ENCODE data around the gene INTS2.
"Not testable (repeated sequence)": the region's sequence is repeated elsewhere in the genome, so short reads cannot be mapped to it uniquely, and the experiment has no call there.

INTS2 gene

GRCh38 chr17:61847659-61848058, 80.1 kb downstream of the INTS2 start:
- no peak for DNase-seq (ENCODE audit: low spot score)

GRCh38 chr17:61846761-61847375, 80.9 kb downstream of the INTS2 start:
- DNase-seq (ENCODE audit: low spot score), result no peak

DNA sequence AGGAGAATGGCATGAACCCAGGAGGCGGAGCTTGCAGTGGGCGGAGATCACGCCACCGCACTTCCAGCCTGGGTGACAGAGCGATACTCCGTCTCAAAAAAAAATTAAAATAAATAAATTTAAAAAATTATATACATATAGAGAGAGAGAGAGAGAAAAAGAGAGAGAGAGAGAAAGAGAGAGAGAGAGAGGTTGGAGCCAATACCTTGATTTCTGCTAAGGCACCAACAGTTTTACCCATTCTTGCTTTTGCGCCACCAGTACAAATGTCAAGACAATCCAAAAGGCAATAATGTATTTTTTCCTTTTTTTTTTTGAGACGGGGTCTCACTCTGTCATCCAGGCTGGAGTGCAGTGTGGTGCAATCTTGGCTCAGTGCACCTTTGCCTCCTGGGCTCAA, 81.7 kb downstream of the INTS2 start:
- DNase-seq (ENCODE audit: low spot score), result no peak

GRCh38 chr17:61843435-61843834, 84.3 kb downstream of the INTS2 start:
- DNase-seq (ENCODE audit: low spot score), result no peak

GRCh38 chr17:61842899-61843298, 84.9 kb downstream of the INTS2 start:
- DNase-seq (ENCODE audit: low spot score), result no peak

- no peak for DNase-seq (ENCODE audit: low spot score)
Measured at GRCh38 chr17:61839300-61839786, 88.4 kb downstream of the INTS2 start.

GRCh38 chr17:61837175-61838051, 90.4 kb downstream of the INTS2 start:
- DNase-seq (ENCODE audit: low spot score), result peak; percentile 3

DNA sequence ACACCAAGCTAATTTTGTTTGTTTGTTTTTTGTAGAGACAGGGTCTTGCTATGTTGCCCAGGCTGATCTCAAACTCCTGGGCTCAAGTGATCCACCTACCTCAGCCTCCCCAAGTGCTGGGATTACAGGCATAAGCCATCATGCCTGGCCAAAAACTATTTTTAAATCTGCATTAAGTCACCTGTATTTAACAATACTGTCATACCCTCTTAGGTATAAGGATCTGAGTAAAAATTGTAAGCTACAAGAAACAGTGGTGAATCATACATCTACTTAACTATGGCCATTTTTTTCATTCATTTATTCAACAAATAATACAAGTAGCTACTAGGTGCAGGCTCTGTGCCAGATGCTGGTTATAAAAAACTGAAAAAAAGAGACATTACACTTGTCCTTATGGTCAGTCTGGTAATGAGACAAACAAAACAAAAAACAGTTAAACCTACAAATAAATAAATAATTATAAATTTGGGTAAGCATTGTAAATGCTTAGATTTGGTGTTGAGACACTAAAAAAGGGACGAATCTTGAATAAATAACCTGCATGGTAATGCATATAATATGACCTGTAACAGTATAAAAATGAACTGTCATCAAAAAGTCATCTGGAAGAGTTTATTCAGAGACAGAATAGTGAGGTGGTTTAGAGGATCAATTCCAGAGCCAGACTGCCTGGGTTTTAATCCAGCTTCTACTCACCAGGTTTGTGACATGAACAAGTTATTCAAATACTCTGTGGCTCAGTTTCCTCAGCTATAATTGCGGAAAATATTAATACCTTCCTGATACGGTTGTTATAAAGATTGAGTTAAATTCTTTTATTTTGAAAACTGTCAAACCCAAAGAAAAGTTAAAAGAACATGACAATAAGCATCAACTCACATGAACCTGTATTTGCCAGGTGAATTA, 91.3 kb downstream of the INTS2 start:
- DNase-seq (ENCODE audit: low spot score), result no peak

DNA sequence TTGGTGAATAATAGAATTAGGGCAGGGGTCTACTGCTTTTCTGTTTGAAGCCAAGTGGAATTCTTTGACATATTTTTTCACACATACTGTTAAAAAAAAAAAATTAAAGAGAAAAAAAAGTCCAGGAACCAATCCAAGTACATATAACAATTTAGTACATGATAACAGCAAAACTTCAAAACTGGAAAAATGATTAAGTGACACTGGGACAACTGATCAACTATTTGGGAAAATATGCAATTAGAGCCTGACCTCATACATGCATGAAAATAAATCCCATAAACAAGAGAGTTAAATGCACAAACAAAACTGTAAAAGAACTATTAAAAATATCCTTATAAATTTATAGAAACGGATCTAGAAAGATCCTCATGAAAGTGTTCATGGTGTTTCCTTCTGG, 92.2 kb downstream of the INTS2 start:
- no peak for DNase-seq (ENCODE audit: low spot score)

GRCh38 chr17:61834610-61835009, 93.2 kb downstream of the INTS2 start:
- DNase-seq (ENCODE audit: low spot score), result no peak

DNA sequence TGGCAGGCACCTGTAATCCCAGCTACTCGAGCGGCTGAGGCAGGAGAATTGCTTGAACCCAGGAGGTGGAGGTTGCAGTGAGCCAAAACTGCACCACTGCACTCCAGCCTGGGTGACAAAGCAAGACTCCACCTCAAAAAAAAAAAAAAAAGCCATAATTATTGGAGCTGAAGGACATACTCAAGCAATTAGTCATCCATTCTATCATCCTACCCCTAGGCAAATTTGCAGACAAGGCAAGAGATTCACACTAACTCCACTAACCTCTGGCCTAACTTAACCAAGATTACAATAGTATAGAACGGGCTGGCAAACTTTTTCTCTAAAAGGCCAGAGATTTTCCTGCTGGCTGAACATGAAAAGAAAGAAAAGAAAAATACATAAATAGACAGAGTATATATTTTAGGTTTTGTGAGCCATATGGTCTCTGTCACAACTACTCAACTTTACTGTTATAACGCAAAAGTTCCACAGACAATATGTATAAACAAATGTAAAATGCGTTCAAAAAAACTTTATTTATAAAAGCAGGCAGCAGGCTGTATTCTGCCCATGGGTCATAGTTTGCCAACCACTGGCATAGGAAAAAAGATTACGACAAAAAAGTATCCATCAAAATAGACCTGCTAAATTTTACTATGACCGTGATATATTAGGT, 94.1 kb downstream of the INTS2 start:
- DNase-seq (ENCODE audit: low spot score), result no peak

GRCh38 chr17:61832463-61832862, 95.3 kb downstream of the INTS2 start:
- DNase-seq (ENCODE audit: low spot score), result no peak

- DNase-seq (ENCODE audit: low spot score), result no peak
Measured at GRCh38 chr17:61831099-61831498, 96.7 kb downstream of the INTS2 start.

- DNase-seq (ENCODE audit: low spot score), result no peak
Measured at GRCh38 chr17:61828694-61829093, 99.1 kb downstream of the INTS2 start.

DNA sequence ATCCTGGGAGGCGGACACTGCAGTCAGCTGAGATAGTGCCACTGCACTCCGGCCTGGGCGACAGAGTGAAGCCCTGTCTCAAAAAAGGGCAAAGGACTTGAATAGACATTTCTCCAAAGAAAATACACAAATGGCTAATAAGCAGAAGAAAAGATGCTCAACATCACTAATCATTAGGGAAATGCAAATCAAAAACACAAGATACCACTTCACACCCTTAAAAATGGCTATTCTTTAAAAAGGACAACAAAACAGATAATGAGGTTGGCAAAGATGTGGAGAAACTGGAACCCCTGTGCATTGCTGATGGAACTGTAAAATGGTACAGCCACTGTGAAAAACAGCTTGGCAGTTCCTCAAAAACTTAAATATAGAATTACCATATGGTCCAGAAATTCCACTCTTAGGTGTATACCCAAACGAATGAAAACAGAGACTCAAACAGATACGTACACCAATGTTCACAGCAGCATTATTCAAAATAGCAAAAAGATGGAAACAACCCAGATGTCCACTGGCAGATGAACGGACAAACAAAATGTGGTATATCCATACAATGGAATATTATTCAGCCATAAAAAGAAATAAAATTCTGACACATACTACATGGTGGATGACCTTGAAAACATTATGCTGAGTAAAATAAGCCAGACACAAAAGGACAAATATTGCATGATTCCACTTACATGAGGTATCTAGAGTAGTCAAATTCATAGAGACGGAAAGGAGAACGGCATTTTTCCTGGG, 100.0 kb downstream of the INTS2 start:
- DNase-seq (ENCODE audit: low spot score), result no peak

DNA sequence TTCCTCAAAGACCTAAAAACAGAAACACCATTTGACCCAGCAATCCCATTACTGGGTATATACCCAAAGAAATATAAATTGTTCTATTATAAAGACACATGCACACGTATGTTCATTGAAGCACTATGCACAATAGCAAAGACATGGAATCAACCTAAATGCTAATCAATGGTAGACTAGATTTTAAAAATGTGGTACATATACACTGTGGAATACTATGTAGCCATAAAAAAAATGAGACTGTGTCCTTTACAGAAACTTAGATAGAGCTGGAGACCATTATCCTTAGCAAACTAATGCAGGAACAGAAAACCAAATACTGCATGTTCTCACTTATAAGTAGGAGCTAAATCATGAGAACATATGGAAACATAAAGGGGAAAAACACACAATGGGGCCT, 100.9 kb downstream of the INTS2 start:
- not testable (repeated sequence) for DNase-seq (ENCODE audit: low spot score)

GRCh38 chr17:61826198-61826597, 101.6 kb downstream of the INTS2 start:
- not testable (repeated sequence) for DNase-seq (ENCODE audit: low spot score)

GRCh38 chr17:61825448-61826137, 102.2 kb downstream of the INTS2 start:
- no peak for DNase-seq (ENCODE audit: low spot score)

DNA sequence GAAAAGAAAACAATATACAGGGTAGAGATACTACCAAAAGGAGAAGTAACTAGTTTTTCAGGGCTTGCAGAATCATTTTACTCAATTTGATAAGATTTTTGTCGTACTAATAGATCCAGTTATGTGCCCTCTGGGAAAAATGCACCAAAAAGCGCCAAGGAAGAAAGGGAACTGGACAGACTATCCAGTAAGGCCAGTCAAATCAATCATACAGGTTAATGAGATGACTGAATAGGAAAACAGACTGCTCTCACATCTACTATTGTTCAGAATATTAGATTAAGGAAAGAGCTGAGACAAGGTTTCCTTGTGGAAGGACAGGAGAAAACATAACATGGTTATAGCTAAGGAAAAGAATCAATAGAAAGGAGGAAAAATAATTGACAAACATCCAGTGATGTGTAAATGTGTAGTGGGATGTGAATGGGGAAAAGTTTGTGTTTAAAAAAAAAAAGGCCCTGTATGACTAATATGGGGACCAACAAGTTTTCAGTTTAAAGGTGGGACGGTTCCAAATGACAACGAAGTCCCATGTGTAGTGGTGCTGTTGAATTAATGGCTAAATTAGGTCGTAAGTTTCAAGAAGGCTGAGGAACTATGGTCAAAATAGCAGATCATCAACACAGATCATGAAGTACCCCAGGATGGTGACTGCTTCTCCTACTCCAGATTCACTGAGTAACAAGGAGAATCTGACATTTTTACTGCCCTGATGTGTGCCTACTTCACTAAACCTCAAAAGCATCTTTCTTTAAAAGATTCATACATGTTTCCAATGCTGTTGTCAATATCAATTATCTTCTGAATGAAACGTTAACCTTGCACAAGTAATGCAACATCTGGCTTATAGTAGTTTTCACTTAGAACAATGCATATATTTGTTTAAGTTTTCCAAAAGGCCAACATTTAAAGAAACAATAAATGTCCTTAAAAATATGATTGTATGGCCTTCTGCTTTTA, 105.2 kb downstream of the INTS2 start:
- no peak for DNase-seq (ENCODE audit: low spot score)
